SU-DHL-6 (cell line): Measurements from ENCODE around the gene MUC12.

Source experiments
- H2AFZ ChIP-seq: fragments of 200-600 bp; sonication (generic); 2 replicates; pipeline ENCODE4 v1.6.1; 2014; ENCODE audit warnings: low read depth, mild to moderate bottlenecking, moderate library complexity, mixed read lengths, antibody characterized with exemption, low read length; ENCODE audit not compliant: severe bottlenecking
- H3F3A ChIP-seq: fragments of 200-600 bp; shearing (Covaris generic); 2 replicates; pipeline ENCODE4 v1.6.0; 2016; ENCODE audit warnings: antibody characterized with exemption, mild to moderate bottlenecking; ENCODE audit not compliant: insufficient read depth
- H3K27ac ChIP-seq: fragments of 200-600 bp; sonication (generic); 2 replicates; pipeline ENCODE4 v1.5.1; 2016; ENCODE audit warnings: low read depth, mild to moderate bottlenecking, low read length, moderate library complexity, mixed read lengths
- H3K27me3 ChIP-seq: fragments of 200-600 bp; sonication (generic), shearing (Covaris generic); 2 replicates; pipeline ENCODE4 v1.6.0; 2014; ENCODE audit warnings: mild to moderate bottlenecking, low read length
- H3K36me3 ChIP-seq: fragments of 200-600 bp; sonication (generic); 2 replicates; pipeline ENCODE4 v1.6.1; 2014; ENCODE audit warnings: mild to moderate bottlenecking, low read length, mixed read lengths
- H3K4me2 ChIP-seq: fragments of 300-600, 200-600 bp; shearing (Covaris generic), sonication (generic); 2 replicates; pipeline ENCODE4 v1.6.0; 2014; ENCODE audit warnings: low read length, low read depth, mild to moderate bottlenecking; ENCODE audit not compliant: poor library complexity, severe bottlenecking
- H3K4me3 ChIP-seq: fragments of 200-600 bp; sonication (generic); 2 replicates; pipeline ENCODE4 v1.5.1; 2014; ENCODE audit warnings: antibody characterized with exemption, low read length, mild to moderate bottlenecking, mixed read lengths; ENCODE audit not compliant: insufficient read depth, poor library complexity, severe bottlenecking
- H3K79me2 ChIP-seq: fragments of 200-600 bp; sonication (generic); 2 replicates; pipeline ENCODE4 v1.6.1; 2014; ENCODE audit warnings: mild to moderate bottlenecking, low read length, moderate library complexity; ENCODE audit not compliant: insufficient read depth
- H3K9ac ChIP-seq: fragments of 200-600 bp; sonication (generic); 2 replicates; pipeline ENCODE4 v1.7.0; 2014; ENCODE audit warnings: mild to moderate bottlenecking, low read length
- H3K9me2 ChIP-seq: fragments of 200-600 bp; sonication (generic); replicated peaks from 2 replicates; pipeline ENCODE4 v1.6.1; 2014; ENCODE audit warnings: low read length; ENCODE audit not compliant: insufficient read depth
- H3K9me3 ChIP-seq: fragments of 200-600 bp; sonication (generic); 2 replicates; pipeline ENCODE4 v1.6.1; 2014; ENCODE audit warnings: low read length, mixed read lengths; ENCODE audit not compliant: insufficient read depth
- H4K20me1 ChIP-seq: fragments of 200-600 bp; sonication (generic); 2 replicates; pipeline ENCODE4 v1.6.1; 2014; ENCODE audit warnings: low read depth, mild to moderate bottlenecking, antibody characterized with exemption, low read length, moderate library complexity, mixed read lengths
- EZH2phosphoT487 ChIP-seq: fragments of 200-600 bp; sonication (generic), shearing (Covaris generic); conservative IDR thresholded peaks from 2 replicates; pipeline ENCODE4 v1.6.1; 2018; ENCODE audit warnings: mild to moderate bottlenecking, antibody characterized with exemption, low read length, moderate library complexity, mixed read lengths
- TF ChIP-seq, protein P1 (sequence below): fragments of 200-600 bp; sonication (generic); IDR thresholded peaks from one replicate; pipeline ENCODE4 v1.5.1; 2017; ENCODE audit warnings: antibody characterized with exemption, mild to moderate bottlenecking, low read length, moderate library complexity; ENCODE audit not compliant: insufficient read depth, poor library complexity, severe bottlenecking

MUC12 gene

DNA sequence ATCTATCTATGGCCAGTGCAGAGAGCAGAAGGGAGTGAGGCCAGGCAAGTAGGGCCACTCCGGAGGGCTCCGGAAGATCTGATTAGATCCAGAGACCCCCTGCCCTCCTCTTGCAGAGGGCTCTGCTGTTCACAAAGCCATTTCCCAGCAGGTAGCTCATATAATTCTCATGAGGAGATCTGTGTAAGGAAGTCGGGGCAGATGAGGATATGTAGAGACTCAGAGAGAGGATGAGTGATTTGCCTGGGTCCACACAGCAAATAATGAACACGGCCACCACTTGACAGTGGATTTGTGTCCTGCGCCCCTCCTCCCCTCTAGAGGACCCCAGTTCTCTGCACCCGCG lies 2.6 kb downstream of the MUC12 start:
- Histone ChIP-seq H3K27ac (no peak overlapping the region), H3K9me3 (no peaks in the 10 kb centered on the region), H4K20me1 (no peaks in the 10 kb centered on the region), H3K79me2 (no peaks in the 10 kb centered on the region), H3K27me3 (no peaks in the 10 kb centered on the region), H3K4me2 (no peak overlapping the region), H3K9me2 (no peaks in the 10 kb centered on the region), H3K4me3 (no peak overlapping the region), H3K9ac (no peak overlapping the region), H2AFZ (no peak overlapping the region), H3F3A (no peaks in the 10 kb centered on the region), H3K36me3 (no peaks in the 10 kb centered on the region)
- TF ChIP-seq EZH2phosphoT487: no peak
- TF ChIP-seq, protein P1, sequence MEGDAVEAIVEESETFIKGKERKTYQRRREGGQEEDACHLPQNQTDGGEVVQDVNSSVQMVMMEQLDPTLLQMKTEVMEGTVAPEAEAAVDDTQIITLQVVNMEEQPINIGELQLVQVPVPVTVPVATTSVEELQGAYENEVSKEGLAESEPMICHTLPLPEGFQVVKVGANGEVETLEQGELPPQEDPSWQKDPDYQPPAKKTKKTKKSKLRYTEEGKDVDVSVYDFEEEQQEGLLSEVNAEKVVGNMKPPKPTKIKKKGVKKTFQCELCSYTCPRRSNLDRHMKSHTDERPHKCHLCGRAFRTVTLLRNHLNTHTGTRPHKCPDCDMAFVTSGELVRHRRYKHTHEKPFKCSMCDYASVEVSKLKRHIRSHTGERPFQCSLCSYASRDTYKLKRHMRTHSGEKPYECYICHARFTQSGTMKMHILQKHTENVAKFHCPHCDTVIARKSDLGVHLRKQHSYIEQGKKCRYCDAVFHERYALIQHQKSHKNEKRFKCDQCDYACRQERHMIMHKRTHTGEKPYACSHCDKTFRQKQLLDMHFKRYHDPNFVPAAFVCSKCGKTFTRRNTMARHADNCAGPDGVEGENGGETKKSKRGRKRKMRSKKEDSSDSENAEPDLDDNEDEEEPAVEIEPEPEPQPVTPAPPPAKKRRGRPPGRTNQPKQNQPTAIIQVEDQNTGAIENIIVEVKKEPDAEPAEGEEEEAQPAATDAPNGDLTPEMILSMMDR: no peak

GRCh38 chr7:100974021-100974420 lies 4.7 kb downstream of the MUC12 start:
- no peaks in the 10 kb centered on the region for H3F3A ChIP-seq
- TF ChIP-seq, protein P1: no peak
- no peak for TF ChIP-seq EZH2phosphoT487
- H3K36me3 ChIP-seq: no peaks in the 10 kb centered on the region
- H3K27ac ChIP-seq: no peak overlapping the region
- no peak overlapping the region for H2AFZ ChIP-seq
- no peaks in the 10 kb centered on the region for H3K79me2 ChIP-seq
- no peaks in the 10 kb centered on the region for H4K20me1 ChIP-seq
- H3K9me3 ChIP-seq: no peaks in the 10 kb centered on the region
- no peaks in the 10 kb centered on the region for H3K27me3 ChIP-seq
- no peaks in the 10 kb centered on the region for H3K9me2 ChIP-seq
- no peak overlapping the region for H3K4me3 ChIP-seq
- no peak overlapping the region for H3K4me2 ChIP-seq
- no peak overlapping the region for H3K9ac ChIP-seq

DNA sequence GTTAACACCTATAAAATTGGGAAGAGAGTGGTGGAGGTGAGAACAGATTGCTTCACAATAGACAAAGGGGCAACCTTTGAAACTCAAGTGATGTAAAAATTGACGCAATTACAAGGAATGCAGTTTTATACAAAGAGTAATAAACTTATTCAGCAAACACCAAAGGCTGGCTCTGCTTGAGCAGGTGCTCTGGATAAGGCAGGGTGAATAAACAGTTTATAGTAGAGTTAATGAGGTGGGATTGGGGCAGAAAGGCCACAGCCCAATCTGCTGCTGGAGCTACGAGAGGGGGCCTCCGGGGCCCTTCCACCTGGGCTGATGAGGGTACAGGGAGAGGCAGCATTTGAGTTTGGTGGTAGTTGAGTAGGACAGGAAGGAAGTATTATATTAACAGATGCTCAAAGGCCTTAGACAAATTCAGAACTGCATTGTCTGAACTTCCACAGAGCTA lies 6.0 kb downstream of the MUC12 start:
- TF ChIP-seq EZH2phosphoT487: no peak
- TF ChIP-seq, protein P1: no peak
- H3K9ac ChIP-seq: no peak overlapping the region
- no peaks in the 10 kb centered on the region for H4K20me1 ChIP-seq
- no peak overlapping the region for H3K27ac ChIP-seq
- H2AFZ ChIP-seq: no peak overlapping the region
- H3K27me3 ChIP-seq: no peaks in the 10 kb centered on the region
- no peaks in the 10 kb centered on the region for H3K9me2 ChIP-seq
- no peaks in the 10 kb centered on the region for H3F3A ChIP-seq
- no peaks in the 10 kb centered on the region for H3K9me3 ChIP-seq
- no peaks in the 10 kb centered on the region for H3K36me3 ChIP-seq
- H3K79me2 ChIP-seq: no peaks in the 10 kb centered on the region
- no peak overlapping the region for H3K4me2 ChIP-seq
- H3K4me3 ChIP-seq: no peak overlapping the region

GRCh38 chr7:100978300-100978699 lies 8.9 kb downstream of the MUC12 start:
- Histone ChIP-seq H3K36me3 (no peaks in the 10 kb centered on the region), H3K27me3 (no peaks in the 10 kb centered on the region), H3F3A (no peaks in the 10 kb centered on the region), H3K79me2 (no peaks in the 10 kb centered on the region), H3K27ac (no peak overlapping the region), H2AFZ (no peak overlapping the region), H3K4me3 (no peak overlapping the region), H3K4me2 (no peak overlapping the region), H3K9me2 (no peaks in the 10 kb centered on the region), H3K9me3 (no peaks in the 10 kb centered on the region), H4K20me1 (no peaks in the 10 kb centered on the region), H3K9ac (no peak overlapping the region)
- TF ChIP-seq EZH2phosphoT487: no peak
- TF ChIP-seq, protein P1: no peak
